ENCODE measurements around the gene ANKRD34A. TPM values are rescaled to one million over a fixed set of nuclear protein-coding genes. Genes with fewer than 3 reads are reported as not detected.

The ANKRD34A gene
- 0.79 TPM for polyA plus RNA-seq
- long read RNA-seq, donor 1, partial matches to known transcripts = 42 of 42 reads
- long read RNA-seq, donor 1, other reads (novel, unspliced or antisense) = 0 of 42 reads
- long read RNA-seq, donor 2, partial matches to known transcripts = 77 of 77 reads
- long read RNA-seq, donor 2, other reads (novel, unspliced or antisense) = 0 of 77 reads
- long read RNA-seq, donor 3 = 0 reads
- long read RNA-seq, donor 4 = 0 reads
- long read RNA-seq, donor 5, partial matches to known transcripts = 22 of 22 reads
- long read RNA-seq, donor 5, other reads (novel, unspliced or antisense) = 0 of 22 reads
- long read RNA-seq, donor 6 = 0 reads
- long read RNA-seq, donor 7 = 0 reads
- long read RNA-seq, donor 8, partial matches to known transcripts = 46 of 78 reads
- long read RNA-seq, donor 8, other reads (novel, unspliced or antisense) = 32 of 78 reads
- long read RNA-seq, donor 9 = 0 reads
- long read RNA-seq, donor 10 = 0 reads
- long read RNA-seq, donor 11 = 0 reads

DNA sequence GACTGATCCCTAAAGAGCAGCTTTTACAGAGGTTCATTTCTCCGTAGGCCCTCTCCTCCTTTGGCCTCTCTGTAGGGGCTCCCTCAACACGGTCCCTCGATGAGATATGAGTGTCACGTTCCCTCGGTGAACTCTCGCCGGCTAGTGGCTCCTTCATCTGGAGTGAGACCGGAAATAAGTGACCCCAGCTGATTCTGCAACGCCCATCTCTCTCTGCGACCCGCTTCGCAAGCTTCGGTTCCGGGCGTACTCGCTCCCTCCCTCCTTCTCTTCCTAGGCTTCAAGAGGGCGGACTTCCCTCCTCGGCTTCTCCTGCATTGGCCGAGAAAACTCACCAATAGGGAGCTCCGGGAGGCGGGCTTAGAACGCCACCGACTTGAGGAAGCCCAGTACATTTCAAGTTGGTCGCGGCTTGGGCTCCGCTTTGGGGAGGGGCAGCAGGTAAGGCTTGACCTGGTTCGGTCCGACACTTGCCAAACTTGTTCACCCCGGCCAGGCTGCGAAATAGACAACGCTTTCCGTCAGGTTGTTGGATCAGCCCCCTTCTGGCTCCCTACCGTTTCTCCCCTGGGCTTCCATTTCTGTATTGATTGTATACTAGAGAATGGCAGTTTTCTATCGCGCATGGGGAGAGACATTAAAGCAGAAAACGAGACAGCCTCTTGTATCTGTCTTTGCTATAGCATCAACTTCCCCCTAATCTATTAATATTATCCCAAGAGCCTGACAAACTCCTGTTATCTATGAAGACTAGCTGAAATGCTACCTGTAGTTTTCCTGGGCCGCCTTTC is at the start of gene ANKRD34A, which contains the start of gene POLR3GL:
ANKRD34A (minus strand) TSS at position 248 of the 791 bp plus-strand sequence. CDS start 2,816 bp downstream, outside the sequence.
POLR3GL (plus strand) TSS at position 363 of the 791 bp plus-strand sequence. CDS start 10,176 bp downstream, outside the sequence.
- 0% methylated on average over 5 of the region's 37 CpGs for WGBS (ENCODE audit: insufficient coverage, low lambda C conversion rate)
- peaks cover 34% of the 10 kb centered on the region for H3K4me1 ChIP-seq (ENCODE audit: control insufficient read depth, insufficient read depth, low read length)

DNA sequence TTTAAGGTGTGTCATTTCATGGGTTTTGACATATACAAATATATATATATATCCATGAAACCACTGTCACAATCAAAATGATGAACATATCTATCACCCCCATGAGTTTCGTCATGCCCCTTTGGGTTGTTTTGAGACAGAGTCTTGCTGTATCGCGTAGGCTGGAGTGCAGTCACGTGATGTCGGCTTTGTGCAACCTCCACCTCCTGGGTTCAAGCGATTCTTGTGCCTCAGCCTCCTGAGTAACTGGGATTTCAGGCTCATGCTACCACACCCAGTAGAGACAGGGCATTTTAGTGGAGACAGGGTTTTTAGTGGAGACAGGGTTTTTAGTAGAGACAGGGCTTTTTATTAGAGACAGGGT is 49.2 kb upstream of the ANKRD34A start:
- Histone ChIP-seq H3K27me3 (ENCODE audit: control insufficient read depth, insufficient read depth, low read length) (peaks cover 17% of the 10 kb centered on the region), H3K36me3 (ENCODE audit: control insufficient read depth, insufficient read depth, low read length) (no peaks in the 10 kb centered on the region), H3K4me1 (ENCODE audit: control insufficient read depth, insufficient read depth, low read length) (no peaks in the 10 kb centered on the region), H3K4me3 (ENCODE audit: low read length) (no peak overlapping the region), H3K27ac (ENCODE audit: low read length) (no peak overlapping the region), H3K9me3 (ENCODE audit: control insufficient read depth, low read depth, low read length) (no peaks in the 10 kb centered on the region)
- WGBS (ENCODE audit: insufficient coverage, low lambda C conversion rate) = no CpG with 5 or more reads among the region's 6 CpGs
- no peak for DNase-seq

More for the DNA sequence above, at the start of gene ANKRD34A, which contains the start of gene POLR3GL:
- H3K36me3 ChIP-seq (ENCODE audit: control insufficient read depth, insufficient read depth, low read length) = no peaks in the 10 kb centered on the region
- H3K9me3 ChIP-seq (ENCODE audit: control insufficient read depth, low read depth, low read length) = peaks cover 2% of the 10 kb centered on the region
- peak; percentile 92 to 96 for DNase-seq
- peaks cover 44% of the 10 kb centered on the region for H3K27me3 ChIP-seq (ENCODE audit: control insufficient read depth, insufficient read depth, low read length)
- H3K27ac ChIP-seq (ENCODE audit: low read length) = peak within 1 kb of the TSS; percentile 75
- peak within 1 kb of the TSS; percentile 84 for H3K4me3 ChIP-seq (ENCODE audit: low read length)

DNA sequence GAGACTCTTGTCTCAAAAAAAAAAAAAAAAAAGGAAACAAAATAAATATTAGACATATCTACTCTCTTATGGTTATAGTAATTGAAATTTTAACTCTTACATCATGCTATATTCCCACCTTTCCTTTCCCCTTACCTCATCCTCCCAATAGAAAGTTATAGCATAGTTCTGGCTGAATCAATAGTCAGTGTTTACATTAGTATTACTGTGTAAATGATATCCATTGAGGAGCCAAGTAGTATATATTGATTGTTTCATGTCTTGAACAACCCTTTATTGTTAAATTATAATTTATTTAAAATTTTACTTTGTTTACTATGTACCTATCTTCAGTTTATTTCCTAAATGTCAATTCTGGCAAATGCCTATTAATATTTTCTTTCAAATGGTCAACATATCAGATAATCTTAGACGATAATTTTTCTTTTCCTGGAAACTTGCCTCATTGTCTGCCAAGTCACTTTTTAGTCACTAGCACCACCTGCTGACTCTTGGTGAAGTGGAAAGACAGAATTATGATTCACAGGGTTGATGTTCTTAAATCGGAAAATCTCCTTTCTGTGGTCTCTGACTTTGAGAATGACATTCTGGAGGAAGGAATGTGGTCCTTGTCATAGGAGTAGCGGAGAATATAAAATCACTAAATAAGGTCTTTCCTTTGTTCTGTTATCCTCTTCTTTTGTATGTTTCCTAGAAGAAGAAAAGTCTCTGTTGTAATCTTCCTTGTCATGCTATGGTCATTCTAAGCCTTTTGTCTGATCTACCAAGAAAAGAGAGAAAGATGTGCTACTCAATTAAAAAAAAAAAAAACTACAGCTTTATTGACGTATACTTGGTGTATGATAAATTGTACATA is 48.6 kb upstream of the ANKRD34A start:
- peaks cover 11% of the 10 kb centered on the region for H3K27me3 ChIP-seq (ENCODE audit: control insufficient read depth, insufficient read depth, low read length)
- no peak overlapping the region for H3K27ac ChIP-seq (ENCODE audit: low read length)
- no peak overlapping the region for H3K4me3 ChIP-seq (ENCODE audit: low read length)
- no peaks in the 10 kb centered on the region for H3K4me1 ChIP-seq (ENCODE audit: control insufficient read depth, insufficient read depth, low read length)
- WGBS (ENCODE audit: insufficient coverage, low lambda C conversion rate) = 0% methylated on average over 1 of the region's 4 CpGs
- no peaks in the 10 kb centered on the region for H3K36me3 ChIP-seq (ENCODE audit: control insufficient read depth, insufficient read depth, low read length)
- peak in 1 of 2 donors; percentile 53 for DNase-seq
- no peaks in the 10 kb centered on the region for H3K9me3 ChIP-seq (ENCODE audit: control insufficient read depth, low read depth, low read length)

DNA sequence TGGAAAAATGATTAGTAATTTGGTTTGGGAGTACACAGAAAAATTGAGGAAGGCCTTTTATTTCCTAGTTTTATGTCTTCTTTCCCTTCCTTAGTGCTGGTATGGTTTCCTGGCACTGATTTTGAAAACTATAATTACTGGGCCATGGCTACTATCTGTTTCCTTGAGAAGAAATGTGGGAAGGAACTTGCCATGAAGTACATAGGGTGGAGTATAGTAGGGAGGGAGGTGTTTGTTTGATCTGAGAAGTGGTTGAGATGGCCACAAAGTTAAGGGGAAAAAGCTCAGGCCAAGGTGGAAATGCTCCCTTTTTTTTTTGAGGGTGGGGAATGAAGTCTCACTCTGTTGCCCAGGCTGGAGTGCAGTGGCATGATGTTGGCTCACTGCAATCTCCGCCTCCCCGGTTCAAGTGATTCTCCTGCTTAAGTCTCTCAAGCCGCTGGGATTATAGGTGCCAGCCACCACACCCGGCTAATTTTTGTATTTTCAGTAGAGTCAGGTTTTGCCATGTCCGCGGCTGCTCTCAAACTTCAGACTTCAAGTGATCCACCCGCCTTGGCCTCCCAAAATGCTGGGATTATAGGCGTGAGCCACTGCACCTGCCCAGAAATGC is 45.9 kb upstream of the ANKRD34A start:
- peaks cover 4% of the 10 kb centered on the region for H3K27me3 ChIP-seq (ENCODE audit: control insufficient read depth, insufficient read depth, low read length)
- H3K27ac ChIP-seq (ENCODE audit: low read length) = no peak overlapping the region
- no peaks in the 10 kb centered on the region for H3K9me3 ChIP-seq (ENCODE audit: control insufficient read depth, low read depth, low read length)
- peaks cover 2% of the 10 kb centered on the region for H3K4me1 ChIP-seq (ENCODE audit: control insufficient read depth, insufficient read depth, low read length)
- no peak overlapping the region for H3K4me3 ChIP-seq (ENCODE audit: low read length)
- no peaks in the 10 kb centered on the region for H3K36me3 ChIP-seq (ENCODE audit: control insufficient read depth, insufficient read depth, low read length)
- no peak for DNase-seq
- WGBS (ENCODE audit: insufficient coverage, low lambda C conversion rate) = no CpG with 5 or more reads among the region's 8 CpGs

DNA sequence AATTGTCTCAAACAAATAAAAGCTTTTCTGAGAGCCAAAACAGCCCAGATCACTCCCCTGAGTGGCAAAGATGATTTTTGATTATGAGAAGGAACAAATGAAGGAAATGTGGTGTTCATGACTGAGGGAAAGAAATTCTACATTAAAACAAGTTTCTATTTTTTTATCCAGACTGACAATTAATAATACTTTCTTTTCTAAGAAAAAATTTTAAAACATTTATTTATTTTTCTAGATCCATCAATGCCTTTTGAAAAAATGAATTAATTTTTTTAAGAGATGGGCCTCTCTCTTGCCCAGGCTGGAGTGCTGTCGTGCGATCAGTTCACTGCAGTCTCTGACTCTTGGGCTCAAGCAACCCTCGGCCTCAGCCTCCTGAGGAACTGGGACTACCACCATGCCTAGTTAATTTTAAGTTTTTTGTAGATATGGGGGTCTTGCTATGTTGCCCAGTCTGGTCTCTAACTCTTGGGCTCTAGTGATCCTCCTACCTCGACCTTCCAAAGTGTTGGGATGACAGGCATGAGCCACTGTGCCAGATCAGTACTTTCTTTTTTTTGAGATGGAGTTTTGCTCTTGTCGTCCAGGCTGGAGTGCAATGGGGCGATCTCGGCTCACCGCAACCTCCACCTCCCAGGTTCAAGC is 43.2 kb upstream of the ANKRD34A start:
- H3K4me1 ChIP-seq (ENCODE audit: control insufficient read depth, insufficient read depth, low read length) = peaks cover 2% of the 10 kb centered on the region
- H3K4me3 ChIP-seq (ENCODE audit: low read length) = no peak overlapping the region
- no peak for DNase-seq
- no peaks in the 10 kb centered on the region for H3K36me3 ChIP-seq (ENCODE audit: control insufficient read depth, insufficient read depth, low read length)
- no peaks in the 10 kb centered on the region for H3K9me3 ChIP-seq (ENCODE audit: control insufficient read depth, low read depth, low read length)
- H3K27ac ChIP-seq (ENCODE audit: low read length) = no peak overlapping the region
- H3K27me3 ChIP-seq (ENCODE audit: control insufficient read depth, insufficient read depth, low read length) = no peaks in the 10 kb centered on the region
- no CpG with 5 or more reads among the region's 8 CpGs for WGBS (ENCODE audit: insufficient coverage, low lambda C conversion rate)

DNA sequence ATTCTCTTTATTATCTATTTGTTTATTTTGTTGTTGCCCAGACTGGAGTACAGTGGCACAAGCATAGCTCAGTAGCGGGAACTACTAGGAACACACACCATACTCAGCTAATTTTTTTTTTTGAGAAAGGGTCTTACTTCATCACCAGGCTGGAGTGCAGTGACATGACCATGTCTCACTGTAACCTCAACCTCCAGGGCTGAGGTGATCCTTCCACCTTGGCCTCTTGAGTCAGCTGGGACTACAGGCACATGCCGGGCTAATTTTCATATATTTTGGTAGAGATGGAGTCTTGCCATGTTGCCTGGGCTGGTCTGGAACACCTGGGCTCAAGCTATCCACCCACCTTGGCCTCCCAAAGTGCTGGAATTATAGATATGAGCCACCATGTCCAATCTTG is 37.3 kb upstream of the ANKRD34A start:
- WGBS (ENCODE audit: insufficient coverage, low lambda C conversion rate) = no CpG with 5 or more reads among the region's 2 CpGs
- H3K27ac ChIP-seq (ENCODE audit: low read length) = no peak overlapping the region
- H3K4me1 ChIP-seq (ENCODE audit: control insufficient read depth, insufficient read depth, low read length) = peaks cover 8% of the 10 kb centered on the region
- no peak for DNase-seq
- no peaks in the 10 kb centered on the region for H3K9me3 ChIP-seq (ENCODE audit: control insufficient read depth, low read depth, low read length)
- no peaks in the 10 kb centered on the region for H3K36me3 ChIP-seq (ENCODE audit: control insufficient read depth, insufficient read depth, low read length)
- H3K4me3 ChIP-seq (ENCODE audit: low read length) = no peak overlapping the region
- no peaks in the 10 kb centered on the region for H3K27me3 ChIP-seq (ENCODE audit: control insufficient read depth, insufficient read depth, low read length)

DNA sequence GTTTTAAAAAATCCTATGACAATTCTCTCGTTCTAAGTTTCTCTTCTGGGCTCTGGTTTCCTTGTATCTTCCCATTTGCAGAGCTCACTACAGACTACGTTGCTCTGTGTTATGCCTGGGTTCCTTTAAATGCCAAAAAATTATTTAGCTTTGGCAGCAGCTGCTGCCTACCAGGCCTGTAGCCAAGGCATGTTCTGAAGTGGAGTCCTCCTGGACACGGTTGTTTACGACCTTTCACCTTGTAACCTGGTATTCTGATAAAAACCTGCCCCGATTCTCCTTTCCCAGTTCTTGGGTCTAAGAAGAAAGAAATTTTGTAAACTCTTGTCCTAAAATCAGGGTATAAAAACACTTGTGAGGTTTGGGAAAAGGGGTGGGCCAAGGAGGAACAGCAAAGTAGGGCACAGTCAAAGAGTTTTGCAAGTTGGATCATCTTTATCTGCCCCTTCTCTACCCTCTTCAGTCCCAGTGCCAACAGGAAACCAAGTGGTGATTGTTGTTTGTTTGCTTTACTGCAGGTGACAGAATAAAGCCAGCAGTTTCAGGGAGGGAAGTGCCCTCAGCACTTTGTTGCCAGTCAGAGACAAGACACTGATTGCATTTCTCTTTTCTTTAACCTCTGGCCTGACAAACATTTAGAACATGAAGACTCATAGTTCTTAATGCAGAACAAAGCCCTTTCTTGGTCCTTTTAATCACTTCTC is 35.1 kb upstream of the ANKRD34A start:
- no peak overlapping the region for H3K4me3 ChIP-seq (ENCODE audit: low read length)
- no peaks in the 10 kb centered on the region for H3K27me3 ChIP-seq (ENCODE audit: control insufficient read depth, insufficient read depth, low read length)
- peaks cover 8% of the 10 kb centered on the region for H3K4me1 ChIP-seq (ENCODE audit: control insufficient read depth, insufficient read depth, low read length)
- H3K9me3 ChIP-seq (ENCODE audit: control insufficient read depth, low read depth, low read length) = no peaks in the 10 kb centered on the region
- WGBS (ENCODE audit: insufficient coverage, low lambda C conversion rate) = 40% methylated on average over 2 of the region's 5 CpGs
- peaks cover 7% of the 10 kb centered on the region for H3K36me3 ChIP-seq (ENCODE audit: control insufficient read depth, insufficient read depth, low read length)
- DNase-seq = no peak
- peak overlapping the region; percentile 26 for H3K27ac ChIP-seq (ENCODE audit: low read length)

DNA sequence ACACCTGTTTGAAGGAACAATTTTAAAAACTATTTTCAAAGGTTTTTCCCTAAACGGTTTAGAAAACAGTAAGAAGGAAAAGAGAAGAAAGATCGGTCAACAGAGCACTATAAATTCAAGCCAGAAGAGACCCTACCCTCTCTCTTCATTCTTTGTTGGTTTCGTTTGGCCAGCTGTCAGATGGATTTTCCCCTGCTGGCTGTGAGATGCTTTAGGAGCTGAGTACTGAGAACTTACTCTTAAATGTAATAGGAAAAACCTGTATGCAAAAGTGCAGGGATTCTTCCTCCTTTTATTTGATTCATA is 33.3 kb upstream of the ANKRD34A start:
- no peaks in the 10 kb centered on the region for H3K9me3 ChIP-seq (ENCODE audit: control insufficient read depth, low read depth, low read length)
- DNase-seq = no peak
- H3K4me1 ChIP-seq (ENCODE audit: control insufficient read depth, insufficient read depth, low read length) = peaks cover 18% of the 10 kb centered on the region
- peaks cover 25% of the 10 kb centered on the region for H3K36me3 ChIP-seq (ENCODE audit: control insufficient read depth, insufficient read depth, low read length)
- H3K27ac ChIP-seq (ENCODE audit: low read length) = peak overlapping the region; percentile 90
- no peaks in the 10 kb centered on the region for H3K27me3 ChIP-seq (ENCODE audit: control insufficient read depth, insufficient read depth, low read length)
- peak overlapping the region; percentile 83 for H3K4me3 ChIP-seq (ENCODE audit: low read length)
- 46% methylated on average over 2 of the region's 3 CpGs for WGBS (ENCODE audit: insufficient coverage, low lambda C conversion rate)

All from large intestine (tissue), 12 donors.